DND-41 (cell line): ENCODE results near the gene EED.

Source experiments
- ATAC-seq: fragments of 200-7000 bp; cut with Tn5 transposase; 3 replicates; pipeline ENCODE4 v1.9.1; 2021; ENCODE audit warnings: low read depth; ENCODE audit not compliant: insufficient read depth
- DNase-seq: peaks from one replicate; pipeline ENCODE4 v3.0.0-alpha.2; 2020
- H2AFZ ChIP-seq: 2 replicates; pipeline ENCODE4 v1.6.0; 2012; ENCODE audit warnings: low read depth, low read length
- H3K27ac ChIP-seq: 2 replicates; pipeline ENCODE4 v1.5.1; 2012; ENCODE audit warnings: low read length, inconsistent platforms
- H3K27me3 ChIP-seq: fragments of 200-600 bp; sonication (generic); 2 replicates; pipeline ENCODE4 v1.6.0; 2012; ENCODE audit warnings: low read length, mild to moderate bottlenecking, inconsistent platforms; ENCODE audit not compliant: insufficient read depth, poor library complexity
- H3K36me3 ChIP-seq: 2 replicates; pipeline ENCODE4 v1.5.1; 2012; ENCODE audit warnings: low read length, inconsistent platforms; ENCODE audit not compliant: insufficient read depth
- H3K4me1 ChIP-seq: 2 replicates; pipeline ENCODE4 v1.5.1; 2012; ENCODE audit warnings: mild to moderate bottlenecking, low read length; ENCODE audit not compliant: insufficient read depth
- H3K4me2 ChIP-seq: 2 replicates; pipeline ENCODE4 v1.6.0; 2012; ENCODE audit warnings: mild to moderate bottlenecking, moderate library complexity, low read length, inconsistent platforms; ENCODE audit not compliant: insufficient read depth
- H3K4me3 ChIP-seq, 2 experiments: fragments of 200-600 bp in 1 of 2; shearing (Covaris generic) in 1 of 2; 2 replicates each; pipeline ENCODE4 v1.5.1; 2012 to 2016; ENCODE audit warnings: inconsistent platforms in 2 of 2, low read length in 2 of 2, mild to moderate bottlenecking in 2 of 2, low read depth in 1 of 2, moderate library complexity in 1 of 2
- H3K79me2 ChIP-seq: 2 replicates; pipeline ENCODE4 v1.6.0; 2012; ENCODE audit warnings: low read length, inconsistent platforms; ENCODE audit not compliant: insufficient read depth
- H3K9ac ChIP-seq: 2 replicates; pipeline ENCODE4 v1.6.0; 2012; ENCODE audit warnings: low read depth, mild to moderate bottlenecking, inconsistent platforms, low read length, moderate library complexity
- H3K9me3 ChIP-seq: 2 replicates; pipeline ENCODE4 v1.5.1; 2012; ENCODE audit warnings: low read length, moderate library complexity, mild to moderate bottlenecking, inconsistent platforms; ENCODE audit not compliant: insufficient read depth, severe bottlenecking
- H4K20me1 ChIP-seq: 2 replicates; pipeline ENCODE4 v1.6.0; 2012; ENCODE audit warnings: low read length; ENCODE audit not compliant: insufficient read depth
- CTCF ChIP-seq: IDR thresholded peaks from 2 replicates; pipeline ENCODE4 v1.5.1; 2012; ENCODE audit warnings: borderline replicate concordance, low read length, moderate library complexity, mild to moderate bottlenecking; ENCODE audit not compliant: poor library complexity, severe bottlenecking; ENCODE audit errors: extremely low read depth
- EZH2 ChIP-seq: IDR thresholded peaks from 3 replicates; pipeline ENCODE4 v1.6.1; 2012; ENCODE audit warnings: borderline replicate concordance, low read depth, mild to moderate bottlenecking, moderate library complexity, low read length, inconsistent platforms; ENCODE audit not compliant: severe bottlenecking

EED gene

GRCh38 chr11:86244522-86245368, at the start of gene EED:
Gene EED, plus strand, starts transcription at chr11:86244753. Its CDS starts 477 bp downstream, at chr11:86245230.
- peaks cover 47% of the 10 kb centered on the region for H3K79me2 ChIP-seq

GRCh38 chr11:86194998-86195397, 49.6 kb upstream of the EED start:
- Histone ChIP-seq H3K4me3 (no peak overlapping the region), H3K36me3 (no peaks in the 10 kb centered on the region), H3K9me3 (no peaks in the 10 kb centered on the region), H3K79me2 (no peaks in the 10 kb centered on the region), H3K4me1 (peaks cover 7% of the 10 kb centered on the region; the same call in 1 of the 2 replicates), H3K9ac (no peak overlapping the region), H3K27me3 (peaks cover 5% of the 10 kb centered on the region), H3K4me2 (no peak overlapping the region), H2AFZ (no peak overlapping the region), H3K27ac (no peak overlapping the region), H4K20me1 (no peaks in the 10 kb centered on the region)
- no peak for TF ChIP-seq EZH2
- TF ChIP-seq CTCF = no peak
- DNase-seq (no peak), ATAC-seq (no peak)

More at GRCh38 chr11:86244522-86245368, at the start of gene EED:
- Histone ChIP-seq H2AFZ (peak within 1 kb of the TSS; percentile 96), H3K4me1 (peaks cover 41% of the 10 kb centered on the region), H3K27ac (peak within 1 kb of the TSS; percentile 100), H4K20me1 (peaks cover 41% of the 10 kb centered on the region), H3K27me3 (peaks cover 6% of the 10 kb centered on the region), H3K9ac (peak within 1 kb of the TSS; percentile 87), H3K4me2 (peak within 1 kb of the TSS; percentile 85), H3K36me3 (0 out of 2 replicates have a peak, but pooled peaks cover 1% of the 10 kb centered on the region), H3K9me3 (no peaks in the 10 kb centered on the region), H3K4me3 (peak within 1 kb of the TSS; percentile 80 to 88)
- no peak for TF ChIP-seq EZH2
- no peak for TF ChIP-seq CTCF
- DNase-seq = peak; percentile 97
- peak; percentile 80 for ATAC-seq

- Histone ChIP-seq H3K4me1 (peaks cover 7% of the 10 kb centered on the region; the same call in 1 of the 2 replicates), H3K9ac (no peak overlapping the region), H3K36me3 (no peaks in the 10 kb centered on the region), H3K79me2 (no peaks in the 10 kb centered on the region), H4K20me1 (no peaks in the 10 kb centered on the region), H3K9me3 (no peaks in the 10 kb centered on the region), H3K4me3 (no peak overlapping the region), H3K4me2 (no peak overlapping the region), H2AFZ (no peak overlapping the region), H3K27me3 (peaks cover 5% of the 10 kb centered on the region), H3K27ac (no peak overlapping the region)
- DNase-seq (no peak), ATAC-seq (no peak)
- TF ChIP-seq CTCF (no peak), EZH2 (no peak)
These were observed 48.4 kb upstream of the EED start for GRCh38 chr11:86196085-86196696.
